IPS DF 4.7 (cell line): Measurements from ENCODE around the gene KCTD21.
"Not testable (repeated sequence)": the region's sequence is repeated elsewhere in the genome, so short reads cannot be mapped to it uniquely, and the experiment has no call there.

Experiments used
- DNase-seq: peaks from one replicate; pipeline ENCODE4 v3.0.0-alpha.2; 2013; ENCODE audit warnings: low spot score; ENCODE audit errors: extremely low read depth

KCTD21 gene

GRCh38 chr11:78179459-78180071 is 8.9 kb downstream of the KCTD21 start:
- no peak for DNase-seq

GRCh38 chr11:78177216-78177615 is 11.2 kb downstream of the KCTD21 start:
- DNase-seq = no peak

GRCh38 chr11:78176605-78177141 is 11.8 kb downstream of the KCTD21 start:
- DNase-seq = no peak

GRCh38 chr11:78175862-78176261 is 12.6 kb downstream of the KCTD21 start:
- not testable (repeated sequence) for DNase-seq

GRCh38 chr11:78171951-78172350 is 16.5 kb downstream of the KCTD21 start:
- DNase-seq = no peak

- no peak for DNase-seq
These were observed 17.4 kb downstream of the KCTD21 start for GRCh38 chr11:78170874-78171549.

GRCh38 chr11:78170413-78170812 is 18.0 kb downstream of the KCTD21 start:
- DNase-seq = no peak

GRCh38 chr11:78168539-78169477 is 19.6 kb downstream of the KCTD21 start:
- no peak for DNase-seq

- DNase-seq = no peak
These were observed 21.5 kb downstream of the KCTD21 start for GRCh38 chr11:78166855-78167469.

- DNase-seq = no peak
These were observed 24.0 kb downstream of the KCTD21 start for GRCh38 chr11:78164471-78164870.

GRCh38 chr11:78163828-78164227 is 24.6 kb downstream of the KCTD21 start:
- no peak for DNase-seq

GRCh38 chr11:78161962-78162371 is 26.5 kb downstream of the KCTD21 start:
- no peak for DNase-seq

GRCh38 chr11:78161346-78161745 is 27.1 kb downstream of the KCTD21 start:
- DNase-seq = no peak

- no peak for DNase-seq
These were observed 27.9 kb downstream of the KCTD21 start for GRCh38 chr11:78160557-78160956.

- DNase-seq = no peak
These were observed 29.3 kb downstream of the KCTD21 start for GRCh38 chr11:78158987-78159652.

- no peak for DNase-seq
These were observed 32.1 kb downstream of the KCTD21 start for GRCh38 chr11:78156127-78156844.

GRCh38 chr11:78151804-78152203 is 36.6 kb downstream of the KCTD21 start:
- no peak for DNase-seq

- no peak for DNase-seq
These were observed 37.7 kb downstream of the KCTD21 start for GRCh38 chr11:78150754-78151153.

- no peak for DNase-seq
These were observed 38.1 kb downstream of the KCTD21 start for GRCh38 chr11:78150346-78150745.

- no peak for DNase-seq
These were observed 38.8 kb downstream of the KCTD21 start for GRCh38 chr11:78149646-78150045.
